ENCODE measurements around the gene HOXC9.

Gene HOXC9

GRCh38 chr12:53963434-53964314 is 36.3 kb upstream of the HOXC9 start:
- no peak for DNase-seq (ENCODE audit: low spot score)

GRCh38 chr12:53964315-53964713 is 35.6 kb upstream of the HOXC9 start:
- DNase-seq (ENCODE audit: low spot score): no peak

GRCh38 chr12:53965281-53966084 is 34.5 kb upstream of the HOXC9 start:
- no peak for DNase-seq (ENCODE audit: low spot score)

GRCh38 chr12:53966085-53966384 is 33.9 kb upstream of the HOXC9 start:
- no peak for DNase-seq (ENCODE audit: low spot score)

GRCh38 chr12:53966385-53967133 is 33.4 kb upstream of the HOXC9 start:
- no peak for DNase-seq (ENCODE audit: low spot score)

- DNase-seq (ENCODE audit: low spot score): no peak
These were observed 32.5 kb upstream of the HOXC9 start for GRCh38 chr12:53967421-53967925.

- DNase-seq (ENCODE audit: low spot score): no peak
These were observed 31.5 kb upstream of the HOXC9 start for GRCh38 chr12:53968214-53969127.

- no peak for DNase-seq (ENCODE audit: low spot score)
These were observed 30.2 kb upstream of the HOXC9 start for GRCh38 chr12:53969588-53970259.

- no peak for DNase-seq (ENCODE audit: low spot score)
These were observed 29.5 kb upstream of the HOXC9 start for GRCh38 chr12:53970451-53970850.

- DNase-seq (ENCODE audit: low spot score): no peak
These were observed 28.8 kb upstream of the HOXC9 start for GRCh38 chr12:53971129-53971528.

GRCh38 chr12:53971686-53972085 is 28.3 kb upstream of the HOXC9 start:
- no peak for DNase-seq (ENCODE audit: low spot score)

- no peak for DNase-seq (ENCODE audit: low spot score)
These were observed 27.7 kb upstream of the HOXC9 start for GRCh38 chr12:53972152-53972702.

GRCh38 chr12:53972722-53973235 is 27.2 kb upstream of the HOXC9 start, which contains the start of gene HOXC11:
Gene HOXC11, plus strand, starts transcription at chr12:53973126. Its CDS starts 116 bp downstream, at chr12:53973242.
- no peak for DNase-seq (ENCODE audit: low spot score)

- peak; percentile 45 for DNase-seq (ENCODE audit: low spot score)
These were observed 26.5 kb upstream of the HOXC9 start for GRCh38 chr12:53973236-53974042.

- peak; percentile 61 for DNase-seq (ENCODE audit: low spot score)
These were observed 25.6 kb upstream of the HOXC9 start, which contains the start of gene HOTAIR for GRCh38 chr12:53974084-53975063. Gene HOTAIR, minus strand, starts transcription at chr12:53974954.

GRCh38 chr12:53975064-53975471 is 24.9 kb upstream of the HOXC9 start:
- DNase-seq (ENCODE audit: low spot score): no peak

GRCh38 chr12:53975479-53976152 is 24.3 kb upstream of the HOXC9 start:
- DNase-seq (ENCODE audit: low spot score): no peak

Measured in COLO829 (cell line).